Glomerular endothelial cell (primary cell): Measurements from ENCODE around the gene SLC17A9. TPM values are rescaled to one million over a fixed set of nuclear protein-coding genes. Genes with fewer than 3 reads are reported as not detected.
"Not testable (repeated sequence)": the region's sequence is repeated elsewhere in the genome, so short reads cannot be mapped to it uniquely, and the experiment has no call there.

ENCODE experiments used
- DNase-seq: peaks from one replicate; pipeline ENCODE4 v3.0.0-alpha.2; 2011; ENCODE audit warnings: low read depth, low spot score; ENCODE audit errors: extremely low read depth
- total RNA-seq: library from RNA; depleted of rRNA; stranded (reverse); fragments of >200 nt; gene quantifications from 2 replicates; pipeline ENCODE4 v1.2.3, GENCODE V29; 2015

Gene SLC17A9
- total RNA-seq, 1 donor from 2014 or later, result 22.9 TPM

DNA sequence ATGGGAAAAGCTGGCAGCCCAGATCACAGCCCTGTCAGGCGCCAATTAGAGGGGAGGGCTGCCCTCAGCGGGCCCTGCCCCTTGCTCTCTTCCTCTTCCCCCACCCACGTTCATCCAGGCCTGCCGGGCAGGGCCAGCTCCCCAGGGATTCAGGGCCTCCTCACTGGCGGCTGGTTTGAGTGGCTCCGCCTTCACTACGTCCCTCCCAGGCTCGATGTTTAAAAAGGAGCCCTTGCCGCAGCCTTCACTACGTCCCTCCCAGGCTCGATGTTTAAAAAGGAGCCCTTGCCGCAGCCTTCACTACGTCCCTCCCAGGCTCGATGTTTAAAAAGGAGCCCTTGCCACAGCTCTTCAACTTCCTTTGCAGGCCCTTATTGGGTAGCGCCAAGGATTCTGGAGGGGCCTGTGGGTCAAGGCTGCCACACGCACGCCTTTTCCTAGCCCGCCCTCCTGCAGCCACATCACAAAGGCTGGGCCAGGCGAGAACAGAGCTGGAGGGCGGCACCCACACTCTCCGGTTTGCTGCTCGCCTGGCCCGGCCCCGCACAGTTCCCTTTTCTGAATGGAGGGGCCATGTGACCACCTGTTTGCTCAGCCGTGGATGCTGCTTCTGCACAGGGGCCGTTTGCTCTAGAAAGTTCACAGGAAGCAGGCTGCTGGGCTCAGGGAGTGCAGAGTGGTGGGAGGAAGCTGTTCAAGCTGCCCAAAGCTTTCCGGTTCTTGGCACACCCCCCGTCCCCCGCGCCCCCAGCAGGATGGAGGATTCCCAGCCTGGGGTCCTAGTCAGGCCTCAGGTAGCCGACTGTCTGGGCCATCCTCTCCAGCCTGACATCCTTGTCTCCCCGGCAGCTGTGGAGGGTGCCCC lies 1.6 kb downstream of the SLC17A9 start:
- DNase-seq, result no peak

GRCh38 chr20:62955519-62956386 lies 3.2 kb downstream of the SLC17A9 start:
- no peak for DNase-seq

GRCh38 chr20:62956387-62957135 lies 4.1 kb downstream of the SLC17A9 start:
- DNase-seq, result no peak

- no peak for DNase-seq
Measured at GRCh38 chr20:62957136-62958117, 4.9 kb downstream of the SLC17A9 start.

- no peak for DNase-seq
Measured at GRCh38 chr20:62958388-62959100, 6.0 kb downstream of the SLC17A9 start.

DNA sequence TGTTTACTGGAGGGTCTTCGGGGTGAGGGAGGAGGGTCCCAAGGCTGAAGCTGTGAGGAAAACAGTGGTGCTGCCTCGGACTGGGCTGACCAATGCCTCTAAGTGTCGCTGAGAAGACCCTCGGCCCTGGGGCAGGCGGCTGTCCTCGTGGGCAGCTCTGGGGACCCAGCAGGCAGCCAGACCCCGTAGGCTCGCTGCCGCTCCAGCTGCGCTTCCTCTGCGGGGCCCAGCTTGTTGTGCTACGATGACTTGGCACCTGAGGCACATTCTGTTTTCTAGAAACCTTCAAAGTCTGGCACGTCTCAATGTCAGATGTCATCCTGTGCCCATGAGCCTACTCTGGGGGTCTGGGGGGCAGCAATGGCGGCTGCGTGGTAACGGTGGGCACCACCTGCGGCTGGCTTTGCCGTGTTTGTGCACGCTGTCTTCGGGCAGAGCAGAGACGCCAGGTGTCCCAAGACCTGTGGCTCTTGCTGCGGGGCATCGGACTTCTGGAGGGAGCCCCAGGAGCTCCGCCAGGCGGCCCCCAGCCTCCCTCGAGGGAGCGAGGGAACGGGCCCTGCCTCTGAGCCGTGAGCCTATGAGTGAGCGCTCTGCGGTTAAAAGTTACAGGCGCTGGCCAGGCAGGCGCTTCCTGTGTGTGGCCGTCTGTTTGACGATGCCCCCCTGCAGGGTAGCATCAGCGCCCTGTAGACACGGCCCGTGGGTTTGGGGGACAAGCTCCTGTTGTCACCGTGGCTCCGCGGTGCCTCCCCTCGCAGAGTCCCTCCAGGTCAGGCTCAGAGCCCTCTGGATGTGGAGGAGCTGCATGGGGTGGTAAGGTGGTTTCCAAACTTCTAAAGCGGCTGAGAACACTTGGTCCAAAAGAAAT lies 6.8 kb downstream of the SLC17A9 start:
- DNase-seq, result no peak

GRCh38 chr20:62959998-62960436 lies 7.5 kb downstream of the SLC17A9 start:
- no peak for DNase-seq

GRCh38 chr20:62960446-62961309 lies 8.2 kb downstream of the SLC17A9 start:
- DNase-seq, result not testable (repeated sequence)

DNA sequence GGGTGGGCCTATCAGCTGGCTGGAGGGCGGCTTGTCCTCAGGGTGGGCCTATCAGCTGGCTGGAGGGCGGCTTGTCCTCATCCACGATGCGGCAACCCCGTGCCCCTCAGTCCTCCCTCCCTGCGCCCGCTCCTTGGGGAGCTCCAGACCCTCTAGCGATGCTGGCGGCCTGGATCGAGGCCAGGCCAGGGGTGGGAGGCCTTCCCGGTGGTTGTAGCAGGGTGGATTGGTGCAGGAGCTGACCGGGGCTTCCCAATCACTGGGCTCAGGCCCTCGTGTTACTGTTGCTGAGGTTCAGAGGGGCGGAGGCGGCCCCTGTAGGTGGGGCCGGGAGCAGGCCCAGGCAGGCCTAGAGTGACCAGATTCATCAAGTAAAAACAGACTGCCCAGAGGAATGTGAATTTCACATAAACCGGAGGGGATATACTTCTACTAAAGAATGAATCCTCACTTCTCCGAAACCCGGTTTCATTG lies 8.8 kb downstream of the SLC17A9 start:
- no peak for DNase-seq

DNA sequence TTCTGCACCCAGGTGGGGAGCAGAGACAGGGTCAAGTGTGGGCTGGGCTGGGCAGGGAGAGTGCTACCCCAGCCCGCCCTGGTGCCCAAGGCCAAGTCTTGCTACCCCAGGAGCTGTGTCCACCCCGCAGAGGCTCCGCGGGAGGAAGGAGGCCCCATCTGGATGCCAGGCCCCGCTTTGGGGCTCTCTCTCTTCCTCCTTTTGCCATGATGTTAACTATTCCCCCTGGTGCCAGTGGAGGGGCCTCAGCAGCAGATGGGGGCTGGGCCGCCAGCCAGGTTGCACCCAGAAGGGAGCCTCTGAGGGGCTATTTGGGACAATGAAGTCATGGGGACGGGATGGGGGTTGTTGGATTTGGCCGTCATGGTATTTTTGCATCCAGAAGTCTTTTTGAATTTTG lies 9.3 kb downstream of the SLC17A9 start:
- DNase-seq, result no peak

DNA sequence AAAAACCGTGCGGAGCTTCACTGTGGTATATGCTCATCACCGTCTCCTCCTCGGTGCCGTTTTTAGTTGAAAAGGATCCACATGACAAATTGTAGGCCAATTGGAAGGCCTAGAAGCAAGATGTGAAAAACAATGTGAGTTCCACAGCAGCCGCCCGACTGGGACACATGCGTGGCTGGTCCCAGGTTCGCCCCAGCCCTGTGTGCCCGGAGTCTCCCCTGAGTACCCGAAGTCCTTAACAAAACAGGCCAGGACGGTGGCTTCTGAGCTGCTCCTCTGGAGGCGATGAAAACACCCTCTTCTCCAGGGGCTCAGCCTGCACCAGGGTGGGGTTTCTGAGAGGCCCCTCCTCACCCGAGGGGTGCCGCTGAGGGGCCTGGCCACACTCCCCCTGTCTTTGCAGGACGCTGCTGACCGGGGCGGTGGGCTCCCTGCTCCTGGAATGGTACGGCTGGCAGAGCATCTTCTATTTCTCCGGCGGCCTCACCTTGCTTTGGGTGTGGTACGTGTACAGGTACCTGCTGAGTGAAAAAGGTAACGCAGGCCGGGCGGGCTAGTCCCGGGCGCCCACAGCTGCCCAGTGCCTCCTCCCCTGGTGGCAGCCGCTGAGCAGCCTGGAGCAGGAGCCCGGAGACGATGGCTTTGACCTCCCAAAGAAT lies 9.8 kb downstream of the SLC17A9 start:
- no peak for DNase-seq

DNA sequence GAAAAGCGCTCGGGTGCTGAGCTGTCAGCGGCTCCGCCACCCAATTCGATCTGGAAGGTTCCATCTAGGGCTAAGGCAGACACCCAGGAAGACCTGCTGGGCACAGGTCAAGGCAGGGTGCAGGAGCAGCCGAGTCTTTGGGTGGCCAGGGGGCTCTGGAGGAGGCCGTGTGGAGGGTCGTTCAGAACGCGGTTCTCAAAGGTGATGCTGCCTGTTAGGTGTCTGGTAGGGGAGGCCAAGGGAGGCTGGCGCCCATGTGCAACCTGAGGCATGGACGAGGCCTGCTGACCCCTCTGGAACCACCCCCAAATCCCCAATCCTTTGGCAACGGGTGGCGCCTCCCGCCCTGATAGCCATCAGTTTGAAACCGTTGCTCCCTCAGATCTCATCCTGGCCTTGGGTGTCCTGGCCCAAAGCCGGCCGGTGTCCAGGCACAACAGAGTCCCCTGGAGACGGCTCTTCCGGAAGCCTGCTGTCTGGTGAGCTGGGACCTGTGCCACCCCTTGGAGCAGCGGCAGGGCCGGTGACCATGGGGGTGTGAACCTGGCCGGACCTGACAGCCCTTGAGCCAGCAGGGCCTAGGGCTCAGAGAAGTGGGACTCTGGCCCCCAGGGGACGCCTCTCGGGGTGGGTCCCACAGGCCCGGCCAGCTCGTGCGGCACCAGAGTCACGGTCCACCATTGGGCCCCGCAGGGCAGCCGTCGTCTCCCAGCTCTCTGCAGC lies 10.5 kb downstream of the SLC17A9 start:
- no peak for DNase-seq

GRCh38 chr20:62963614-62964397 lies 11.3 kb downstream of the SLC17A9 start:
- no peak for DNase-seq

DNA sequence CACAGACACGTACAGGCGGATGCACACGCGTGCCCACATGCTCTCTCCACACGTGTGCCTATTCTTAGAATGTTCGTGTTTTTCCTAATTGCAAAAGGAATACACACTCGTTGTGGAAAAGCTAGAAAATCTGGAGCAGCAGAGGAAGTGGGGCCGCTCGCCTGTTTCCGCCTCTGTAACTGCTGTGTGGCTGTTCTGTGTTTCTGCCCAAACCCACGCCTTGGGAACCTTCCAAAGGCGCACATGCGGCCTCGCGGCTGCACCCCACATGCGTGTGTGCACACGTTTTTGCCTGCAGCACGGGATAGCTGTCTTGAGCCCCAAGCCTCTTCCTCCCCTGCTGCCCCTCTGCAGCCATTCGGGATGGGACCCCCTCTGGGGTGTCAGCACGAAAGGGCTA lies 12.2 kb downstream of the SLC17A9 start:
- no peak for DNase-seq

GRCh38 chr20:62965363-62965771 lies 12.9 kb downstream of the SLC17A9 start:
- DNase-seq, result no peak
